HS-5 (cell line): ENCODE data around the gene EEF1AKMT4.
A peak's percentile ranks its signal among the peaks of the same experiment; 100 is the strongest.

Experiments used
- DNase-seq: peaks from one replicate; pipeline ENCODE4 v3.0.0-alpha.2; 2012; ENCODE audit warnings: low read depth

Gene EEF1AKMT4

DNA sequence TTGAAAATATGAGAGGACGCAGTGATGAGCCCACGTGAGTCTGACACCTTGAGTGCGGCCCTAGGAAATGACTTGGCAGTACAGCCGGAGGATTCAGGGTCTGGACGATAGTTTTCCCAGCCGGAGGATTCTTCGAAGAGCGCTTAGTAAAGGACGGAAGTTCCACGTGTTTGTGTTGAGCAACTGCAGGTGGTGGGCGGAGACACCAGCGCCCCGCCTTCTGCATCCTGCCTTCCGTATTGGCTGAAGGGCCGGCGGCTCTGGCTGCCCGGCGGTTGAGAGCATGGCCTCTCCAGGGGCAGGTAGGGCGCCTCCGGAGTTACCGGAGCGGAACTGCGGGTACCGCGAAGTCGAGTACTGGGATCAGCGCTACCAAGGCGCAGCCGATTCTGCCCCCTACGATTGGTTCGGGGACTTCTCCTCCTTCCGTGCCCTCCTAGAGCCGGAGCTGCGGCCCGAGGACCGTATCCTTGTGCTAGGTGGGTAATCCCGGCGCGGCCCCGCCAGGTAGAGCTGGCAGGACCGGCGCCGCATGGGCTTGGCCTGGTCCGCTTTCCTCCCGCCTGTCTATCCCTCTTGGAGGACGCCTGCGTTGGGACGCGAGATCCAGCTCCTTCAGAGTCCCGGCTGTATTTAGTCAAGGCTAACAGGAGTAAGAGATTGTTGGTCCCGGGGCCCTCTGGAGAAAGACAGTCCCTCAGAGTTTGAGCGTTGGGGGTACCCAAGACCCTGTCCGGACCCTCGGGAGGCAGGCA, at the start of gene EEF1AKMT4:
TSS of gene EEF1AKMT4 (plus strand) at position 261 of the 755 bp plus-strand sequence. CDS start at position 284, 23 bp downstream.
- DNase-seq: peak; percentile 95

DNA sequence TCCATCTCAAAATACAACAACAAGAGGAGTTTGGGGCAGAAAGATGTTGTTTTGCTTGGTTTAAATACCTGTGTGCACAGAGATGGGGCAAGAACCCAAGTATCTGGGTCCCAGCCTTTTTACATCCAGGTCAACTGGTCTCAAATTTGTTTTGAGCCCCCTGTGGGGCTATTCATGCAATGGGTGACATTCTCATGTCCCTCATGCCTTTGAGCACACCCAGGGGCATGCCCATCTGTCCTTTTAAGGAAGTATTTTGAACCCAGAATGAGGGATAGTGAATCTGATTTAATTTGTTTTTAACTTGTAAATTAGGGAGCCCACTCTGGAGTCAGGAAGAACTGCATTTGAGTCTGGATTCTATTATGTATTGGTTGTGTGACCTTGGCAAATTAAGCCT, 48.6 kb upstream of the EEF1AKMT4 start:
- no peak for DNase-seq

DNA sequence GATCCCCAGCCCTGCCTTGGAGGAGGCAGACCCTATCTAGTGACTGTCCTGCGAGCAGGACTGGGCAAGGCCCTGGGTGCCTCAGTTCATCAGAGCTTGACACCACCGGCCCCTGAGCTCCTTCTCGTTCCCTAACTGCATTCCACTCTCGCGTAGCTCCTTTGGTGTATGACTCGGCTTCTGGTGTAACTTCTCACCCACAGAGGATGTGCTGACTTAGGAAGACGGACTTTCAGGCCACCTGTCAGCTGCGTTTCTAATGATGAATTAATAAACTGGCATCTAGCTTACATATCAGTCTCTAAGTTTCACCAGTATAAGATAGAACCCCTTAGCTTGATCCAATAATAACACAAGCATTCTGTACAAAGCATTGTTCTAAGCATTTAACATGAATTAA, 45.9 kb upstream of the EEF1AKMT4 start:
- DNase-seq: no peak

DNA sequence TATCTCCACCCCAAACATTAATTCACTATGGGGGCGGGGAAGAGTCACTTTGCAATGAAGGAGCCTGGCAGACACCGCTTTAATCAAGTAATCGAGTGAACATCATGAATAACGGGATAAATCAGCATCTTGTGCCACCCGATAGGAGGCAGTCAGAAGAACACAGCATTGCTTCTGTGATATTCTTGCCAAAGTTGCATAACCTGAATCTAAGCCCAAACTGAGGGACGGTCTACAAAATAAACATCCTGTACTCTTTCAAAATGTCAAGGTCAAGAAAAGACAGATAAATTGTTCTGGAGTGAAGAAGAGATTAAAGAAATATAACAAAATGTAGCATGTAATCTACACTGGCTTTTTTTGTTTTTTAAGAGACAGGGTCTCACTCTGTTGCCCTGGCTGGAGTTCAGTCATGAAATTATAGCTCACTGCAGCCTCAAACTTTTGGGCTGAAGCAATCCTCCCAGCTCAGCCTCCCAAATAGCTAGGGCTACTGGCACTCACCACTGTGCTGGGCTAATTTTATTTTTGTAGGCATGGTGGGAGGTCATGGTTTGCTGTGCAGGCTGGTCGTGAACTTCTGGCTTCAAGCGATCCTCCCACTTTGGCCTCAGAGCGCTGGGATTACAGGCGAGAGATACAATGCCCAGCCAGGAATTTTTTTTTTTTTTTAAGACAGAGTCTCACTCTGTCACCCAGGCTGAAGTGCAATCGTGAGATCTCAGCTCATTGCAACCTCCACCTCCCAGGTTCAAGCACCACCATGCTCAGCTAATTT, 40.1 kb upstream of the EEF1AKMT4 start:
- DNase-seq: no peak

DNA sequence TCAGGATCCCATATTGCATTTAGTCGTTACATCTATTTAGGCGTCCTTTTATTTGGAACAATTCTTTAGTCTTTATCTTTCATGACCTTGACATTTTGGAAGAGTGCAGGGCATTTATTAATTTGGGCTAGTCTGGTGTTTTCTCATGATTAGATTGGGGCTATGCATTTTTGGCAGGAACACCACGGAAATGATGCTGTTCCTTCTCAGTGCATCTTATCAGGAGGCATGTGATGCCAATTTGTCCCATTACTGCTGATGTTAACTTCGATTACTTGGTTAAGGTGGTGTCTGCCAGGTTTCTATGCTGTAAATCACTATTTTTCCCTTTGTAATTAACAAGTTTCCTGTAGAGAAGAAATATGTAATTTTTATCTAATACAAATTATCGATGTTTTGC, 38.2 kb upstream of the EEF1AKMT4 start:
- no peak for DNase-seq

DNA sequence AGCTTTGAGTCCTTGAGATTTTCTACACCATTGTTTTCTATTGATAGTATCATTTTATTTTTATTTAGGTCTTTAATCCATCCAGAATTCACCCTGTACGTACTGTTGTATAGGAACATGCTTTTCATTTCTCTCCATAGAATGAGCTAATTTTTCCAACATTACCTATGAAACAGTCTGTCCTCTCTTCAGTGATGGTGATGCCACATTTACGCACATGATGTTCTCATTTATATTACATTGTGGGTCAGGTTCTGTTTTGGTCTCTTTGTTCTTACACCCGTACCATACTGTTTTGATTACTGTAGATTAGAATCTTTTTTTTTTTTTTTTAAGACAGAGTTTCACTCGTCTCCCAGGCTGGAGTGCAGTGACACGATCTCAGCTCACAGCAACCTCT, 37.8 kb upstream of the EEF1AKMT4 start:
- no peak for DNase-seq

DNA sequence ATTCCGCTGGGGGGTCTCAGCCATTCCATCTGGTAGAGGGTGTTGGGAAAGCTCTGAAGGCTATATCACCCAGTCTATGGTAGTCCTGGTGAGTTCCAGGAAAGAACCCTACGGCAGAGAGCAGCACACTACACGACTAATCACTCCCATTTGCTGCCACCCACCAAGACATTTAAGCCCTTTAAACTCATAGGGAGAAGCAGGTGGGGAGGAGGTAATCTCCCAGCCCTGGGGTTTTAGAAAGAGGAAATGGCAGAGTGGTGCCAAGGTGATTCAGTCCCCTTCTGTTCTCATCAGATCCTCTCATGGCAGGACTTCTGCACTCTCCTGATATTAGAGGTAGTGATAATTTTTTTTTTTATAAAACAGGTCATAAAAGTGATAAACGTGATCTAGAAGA, 30.7 kb upstream of the EEF1AKMT4 start:
- no peak for DNase-seq

DNA sequence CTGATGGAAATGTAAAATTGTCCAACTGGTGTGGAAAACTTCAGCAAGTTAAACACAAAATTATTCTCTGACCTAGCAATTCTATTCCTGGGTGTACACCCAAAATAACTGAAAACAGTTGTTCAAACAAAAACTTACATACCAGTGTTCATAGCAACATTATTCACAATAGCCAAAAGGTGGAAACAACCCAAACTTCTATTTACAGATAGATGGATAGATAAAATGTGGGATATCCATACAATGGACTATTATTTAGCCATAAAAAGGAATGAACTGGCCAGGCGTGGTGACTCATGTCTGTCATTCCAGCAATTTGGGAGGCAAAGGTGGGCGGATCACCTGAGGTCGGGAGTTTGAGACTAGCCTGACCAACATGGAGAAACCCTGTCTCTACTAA, 27.0 kb upstream of the EEF1AKMT4 start:
- DNase-seq: no peak

DNA sequence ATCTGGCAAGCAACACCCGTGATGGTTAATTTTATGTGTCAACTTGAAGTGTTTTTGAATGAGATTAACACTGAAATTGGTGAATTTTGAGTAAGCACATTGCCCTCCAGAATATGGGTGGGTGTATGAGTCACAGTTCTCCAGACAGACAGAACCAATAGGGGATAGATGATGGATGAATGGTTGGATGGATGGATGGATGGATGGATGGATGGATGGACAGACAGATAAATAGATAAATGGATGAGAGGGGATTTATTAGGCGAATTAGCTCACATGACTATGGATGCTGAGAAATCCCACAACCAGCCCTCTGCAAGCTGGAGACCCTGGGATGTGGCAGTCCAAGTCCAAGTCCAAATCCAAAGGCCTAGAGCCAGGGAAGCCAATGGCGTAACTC, 25.5 kb upstream of the EEF1AKMT4 start:
- no peak for DNase-seq

DNA sequence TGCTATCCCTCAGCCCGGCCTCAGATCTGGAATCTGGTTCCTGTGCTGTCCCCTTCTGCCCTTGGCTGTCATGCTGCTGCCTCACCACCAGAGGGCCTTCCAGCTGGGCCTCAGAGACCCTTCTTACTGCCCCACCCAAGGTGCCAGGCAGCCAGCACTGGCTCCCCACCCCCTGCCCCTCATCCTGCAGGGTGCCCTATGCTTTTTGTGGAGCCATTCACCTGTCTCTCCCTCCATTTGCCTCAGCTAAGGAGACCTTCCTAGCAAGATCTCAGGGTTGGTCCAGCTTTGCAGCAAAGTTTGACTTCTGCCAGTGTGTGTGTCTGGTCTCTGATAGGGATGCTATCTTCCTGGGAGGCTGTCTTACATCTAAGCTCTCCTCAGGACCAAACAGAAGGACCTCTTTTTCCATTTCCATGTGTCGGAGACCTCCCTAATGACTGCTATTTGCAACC, 22.0 kb upstream of the EEF1AKMT4 start:
- DNase-seq: no peak

DNA sequence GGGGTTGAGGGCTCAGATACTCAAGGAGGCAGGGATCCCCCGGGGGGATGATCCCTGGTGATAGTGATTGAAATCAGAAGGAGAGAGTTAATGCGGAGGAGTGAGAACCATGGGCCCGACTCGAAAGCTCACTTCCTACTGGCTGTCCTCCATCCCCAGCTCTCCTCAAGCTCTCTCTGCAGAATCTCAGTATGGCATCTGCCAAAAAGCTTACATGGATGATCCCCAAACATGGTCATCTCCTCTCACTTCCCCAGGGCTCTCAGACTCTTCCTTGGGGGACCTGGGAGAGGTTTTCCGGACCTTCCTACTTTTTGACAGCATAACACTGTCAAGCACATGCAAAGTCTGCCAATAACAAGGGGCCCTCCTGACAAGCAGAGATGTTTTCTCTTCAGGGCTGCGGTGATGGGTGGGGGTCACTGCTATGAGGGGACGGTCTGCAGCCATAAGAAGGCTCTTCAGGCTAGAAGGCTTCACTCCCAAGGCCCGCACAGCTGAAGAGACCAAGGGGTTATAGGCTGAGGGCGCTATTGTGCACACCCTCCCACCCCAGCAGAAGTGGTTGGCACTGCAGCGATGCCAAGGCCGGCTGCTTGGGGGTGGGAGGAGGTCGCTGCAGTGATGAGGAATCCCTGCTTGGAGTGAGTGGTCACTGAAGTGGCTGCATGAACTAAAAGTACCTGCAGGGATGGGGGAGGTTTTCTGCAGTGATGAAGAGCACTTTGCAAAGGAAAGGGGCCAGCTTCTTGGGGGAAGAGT, 20.9 kb upstream of the EEF1AKMT4 start:
- DNase-seq: no peak

DNA sequence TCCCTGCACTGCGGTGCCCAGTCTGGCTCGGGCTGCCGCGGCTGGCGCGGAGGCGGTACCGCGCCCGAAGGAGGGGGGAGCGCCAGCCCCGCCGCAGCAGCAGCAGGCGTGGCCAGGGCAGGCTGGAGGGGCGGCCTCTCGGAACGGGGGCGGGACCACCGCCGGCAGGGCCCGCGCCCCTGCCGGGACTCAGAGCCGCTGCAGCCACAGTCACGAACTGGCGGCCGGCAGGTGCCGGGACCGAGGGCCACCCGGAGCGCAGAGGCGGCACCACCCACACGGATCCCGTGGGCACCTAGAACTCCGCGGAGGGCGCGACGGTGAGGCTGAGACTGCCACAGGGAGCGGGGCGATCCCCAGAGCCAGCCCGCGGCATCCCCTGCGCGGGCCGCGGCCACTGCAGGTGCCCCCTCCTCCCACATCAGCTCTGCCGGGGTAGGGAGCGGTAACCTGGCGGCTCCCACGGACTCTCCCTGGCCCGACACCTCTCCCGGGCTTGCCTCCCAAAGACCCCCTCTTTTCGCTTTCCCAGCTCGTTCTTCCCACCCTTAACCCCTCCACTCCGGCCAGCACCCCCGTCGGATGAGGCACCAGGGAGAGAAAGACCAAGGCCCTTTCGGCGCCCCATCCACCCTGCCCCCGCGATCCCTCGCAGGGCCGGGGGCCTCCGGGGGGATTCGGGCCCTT, 19.9 kb upstream of the EEF1AKMT4 start, which contains the start of gene VWA5B2:
TSS of gene VWA5B2 (plus strand) at position 192 of the 687 bp plus-strand sequence. CDS start 944 bp downstream, outside the sequence.
- no peak for DNase-seq

DNA sequence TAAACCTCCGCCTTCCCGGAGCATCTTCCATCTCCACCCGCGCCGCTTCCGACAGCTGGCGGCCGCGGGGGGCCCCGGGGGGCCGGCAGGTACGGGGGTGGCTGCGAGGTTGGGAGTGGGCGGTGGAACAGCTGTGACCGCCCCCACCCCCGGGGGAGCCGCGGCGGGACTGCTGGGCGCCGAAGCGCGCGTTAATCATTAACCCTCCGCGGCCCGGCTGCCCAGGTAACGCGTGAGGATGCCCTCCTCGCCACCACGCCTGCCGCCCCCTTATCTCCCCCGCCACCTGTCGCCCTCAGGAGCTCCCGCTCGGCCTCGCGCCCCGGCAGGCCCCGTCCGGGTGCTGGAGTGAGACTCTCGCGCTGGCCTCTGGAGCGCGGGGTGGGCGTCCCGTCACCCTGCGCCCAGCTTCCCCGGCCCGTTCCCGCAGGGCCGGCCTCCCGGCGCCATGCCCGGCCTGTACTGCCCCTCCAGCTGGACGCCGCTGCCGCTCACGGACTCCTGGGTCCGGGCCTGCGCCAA, 19.3 kb upstream of the EEF1AKMT4 start:
- DNase-seq: no peak

DNA sequence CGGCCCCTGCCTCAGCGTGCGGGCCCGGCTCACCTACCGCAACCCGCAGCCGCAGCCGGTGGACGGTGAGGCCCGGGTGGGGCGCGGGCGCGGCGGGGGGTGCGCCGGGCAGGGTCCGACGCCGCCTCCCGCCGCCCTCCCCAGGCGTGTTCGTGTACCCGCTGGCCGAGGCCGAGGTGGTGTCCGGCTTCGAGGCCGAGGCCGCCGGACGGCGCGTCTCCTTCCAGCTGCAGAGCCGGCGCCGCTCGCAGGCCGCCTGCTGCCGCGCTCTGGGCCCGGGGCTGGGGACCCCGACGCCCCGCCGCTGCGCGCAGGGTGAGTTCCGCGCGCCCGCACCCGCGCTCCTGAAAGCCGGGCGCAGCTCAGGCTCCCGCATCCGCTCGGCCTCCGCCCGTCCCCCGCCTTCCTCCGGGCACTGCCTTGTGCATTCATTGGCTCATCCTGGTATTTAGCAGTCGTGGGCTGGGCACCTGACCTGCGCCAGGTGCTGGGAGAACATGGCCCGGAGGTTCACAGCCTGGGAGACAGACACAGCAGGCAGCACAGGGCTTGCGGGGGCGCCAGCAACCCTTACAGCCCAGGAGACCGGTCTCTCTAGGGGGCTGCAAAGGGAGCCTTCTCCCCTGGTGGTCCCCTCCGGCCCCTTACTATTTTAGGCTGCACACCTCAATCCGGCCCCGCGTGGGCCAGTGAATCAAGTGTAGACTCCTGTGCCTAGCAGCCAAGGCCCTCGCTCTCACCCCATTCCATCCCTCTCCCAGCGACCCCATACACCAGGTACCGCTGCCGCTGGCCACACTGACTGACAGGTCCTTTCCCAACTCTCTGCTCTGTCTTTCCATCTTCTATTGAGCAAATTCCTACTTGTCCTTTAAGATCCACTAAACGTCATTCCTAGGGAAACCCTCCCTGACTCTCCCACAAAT, 18.6 kb upstream of the EEF1AKMT4 start:
- DNase-seq: no peak

DNA sequence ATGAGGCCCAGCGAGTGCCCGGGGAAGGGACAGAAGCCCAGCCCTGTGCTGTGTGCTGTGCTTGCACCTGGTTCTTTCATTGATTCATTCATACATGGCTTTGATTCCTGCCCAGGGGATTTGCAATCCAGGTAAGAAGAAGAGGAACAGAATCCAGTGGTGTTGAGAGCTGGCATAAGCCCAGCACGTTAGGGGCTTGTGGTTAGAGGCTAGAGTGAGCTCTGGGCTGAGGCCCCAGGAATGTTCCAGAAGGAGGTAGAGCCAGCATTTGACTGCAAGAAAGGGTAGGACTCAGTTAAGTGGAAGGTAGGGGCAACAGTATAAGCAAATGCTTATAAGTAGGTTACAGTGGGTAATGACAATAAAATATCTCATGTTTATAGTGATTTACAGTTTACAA, 17.8 kb upstream of the EEF1AKMT4 start:
- no peak for DNase-seq

DNA sequence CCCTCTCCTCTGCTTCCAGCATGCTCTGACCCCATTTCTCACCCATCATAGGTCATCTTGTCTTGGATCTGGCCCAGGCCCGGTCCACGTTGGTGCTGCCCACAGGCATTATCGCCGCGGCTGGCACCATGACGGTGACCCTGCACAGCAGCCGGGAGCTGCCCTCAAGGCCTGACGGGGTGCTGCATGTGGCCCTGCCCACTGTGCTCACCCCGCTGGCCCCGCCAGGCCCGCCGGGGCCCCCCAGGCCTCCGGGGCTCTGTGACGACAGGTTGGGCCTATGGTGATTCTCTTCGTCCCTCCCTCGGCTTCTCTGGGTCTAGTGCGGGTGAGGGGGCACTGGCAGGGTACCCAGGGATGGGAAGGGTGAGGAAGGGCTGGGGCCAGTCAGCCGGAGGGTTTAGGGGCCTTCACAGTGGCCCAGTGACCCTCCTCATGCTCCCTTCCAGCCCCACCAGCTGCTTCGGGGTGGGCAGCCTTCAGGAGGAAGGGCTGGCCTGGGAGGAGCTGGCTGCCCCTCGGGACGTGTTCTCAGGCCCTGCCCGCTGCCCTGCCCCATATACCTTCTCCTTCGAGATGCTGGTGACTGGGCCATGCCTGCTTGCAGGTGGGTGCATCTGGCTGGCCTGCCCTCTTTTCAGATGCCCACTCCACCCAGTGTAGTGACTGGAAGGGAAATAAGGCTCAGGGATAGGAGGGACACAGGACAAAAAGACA, 16.2 kb upstream of the EEF1AKMT4 start:
- no peak for DNase-seq

DNA sequence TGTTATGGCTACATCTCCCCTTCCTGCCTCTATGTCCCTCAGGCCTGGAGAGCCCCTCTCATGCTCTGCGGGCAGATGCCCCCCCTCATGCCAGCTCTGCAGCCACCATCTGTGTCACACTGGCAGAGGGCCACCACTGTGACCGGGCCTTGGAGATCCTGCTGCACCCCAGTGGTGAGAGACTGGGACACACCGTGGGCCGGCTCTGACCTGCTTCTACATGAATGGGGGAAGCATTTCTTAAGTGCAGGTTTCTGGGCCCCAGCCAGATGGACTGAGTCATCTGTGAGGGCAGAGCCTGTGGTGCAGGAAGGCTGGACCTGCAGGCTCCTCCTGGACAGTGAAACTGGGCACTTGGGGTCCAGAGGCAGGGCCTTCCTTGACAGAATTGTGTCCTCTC, 15.2 kb upstream of the EEF1AKMT4 start:
- peak; percentile 68 for DNase-seq

DNA sequence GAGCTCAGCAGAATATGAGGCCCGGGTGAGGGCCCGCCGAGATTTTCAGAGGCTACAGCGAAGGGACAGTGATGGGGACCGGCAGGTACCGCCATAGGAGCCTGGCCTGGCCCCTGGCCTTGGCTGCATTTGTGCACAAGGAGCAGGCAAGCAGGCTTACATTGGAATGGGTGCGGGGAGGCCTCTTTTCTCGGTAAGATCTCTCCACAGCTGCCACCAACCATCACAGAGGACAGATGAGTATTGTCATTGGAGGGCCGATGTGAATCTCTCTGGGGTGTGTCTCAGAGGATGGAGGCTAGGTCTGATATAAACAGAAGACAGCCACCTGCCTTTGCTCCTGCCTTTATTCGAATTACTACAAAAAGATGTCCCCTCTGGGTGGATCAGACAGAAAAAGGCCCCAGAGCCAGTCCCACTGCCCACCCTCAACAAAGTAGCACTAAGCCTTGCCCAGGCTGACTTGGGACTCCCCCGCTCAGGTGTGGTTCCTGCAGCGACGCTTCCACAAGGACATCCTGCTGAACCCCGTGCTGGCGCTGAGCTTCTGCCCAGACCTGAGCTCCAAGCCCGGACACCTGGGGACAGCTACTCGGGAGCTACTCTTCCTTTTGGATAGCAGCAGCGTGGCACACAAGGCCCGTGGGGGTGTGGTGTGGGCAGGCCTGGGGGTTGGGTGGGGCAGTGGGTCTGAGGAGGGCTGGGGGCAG, 14.6 kb upstream of the EEF1AKMT4 start:
- DNase-seq: no peak

DNA sequence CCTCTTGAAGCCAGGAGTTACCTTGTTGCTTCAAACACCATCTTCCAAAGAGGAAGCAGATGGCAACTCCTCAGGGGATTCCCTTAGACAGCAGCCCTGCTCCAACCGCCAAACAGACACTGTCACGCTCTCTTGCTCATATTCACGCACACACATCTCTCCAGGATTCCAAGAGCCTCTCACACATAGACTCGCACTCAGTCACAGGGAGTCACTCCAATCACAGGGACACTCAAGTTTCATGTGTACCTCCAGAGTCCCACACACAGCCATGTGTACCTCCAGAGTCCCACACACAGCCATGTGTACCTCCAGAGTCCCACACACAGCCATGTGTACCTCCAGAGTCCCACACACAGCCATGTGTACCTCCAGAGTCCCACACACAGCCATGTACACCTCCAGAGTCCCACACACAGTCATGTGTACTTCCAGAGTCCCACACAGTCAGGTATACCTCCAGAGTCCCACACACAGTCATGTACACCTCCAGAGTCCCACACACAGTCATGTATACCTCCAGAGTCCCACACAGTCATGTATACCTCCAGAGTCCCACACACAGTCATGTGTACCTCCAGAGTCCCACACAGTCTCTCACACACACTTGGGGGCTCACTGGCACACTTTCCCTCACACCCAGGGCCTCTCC, 14.0 kb upstream of the EEF1AKMT4 start:
- no peak for DNase-seq
